Left lobe of liver (tissue), 2 donors: ENCODE measurements around the gene VMAC. TPM values are rescaled to one million over a fixed set of nuclear protein-coding genes. Genes with fewer than 3 reads are reported as not detected.
"Not testable (repeated sequence)": the region's sequence is repeated elsewhere in the genome, so short reads cannot be mapped to it uniquely, and the experiment has no call there.

ENCODE experiments used
- ATAC-seq: fragments of 200-7000 bp; cut with Tn5 transposase; one replicate; pipeline ENCODE4 v1.9.1; 2020; ENCODE audit warnings: mild to moderate bottlenecking, moderate library complexity
- DNase-seq: peaks from one replicate; pipeline ENCODE4 v3.0.0-alpha.2; 2020; ENCODE audit warnings: low spot score
- total RNA-seq: library from RNA; stranded (reverse); gene quantifications from one replicate; pipeline ENCODE4 v1.2.1, GENCODE V29; 2021
- donor health status: DM: no; HTN: no; CAD: no; lungs with moderate emphysema.
- donor health status: DM: no; HTN: yes; CAD: no.

VMAC gene
- total RNA-seq, 1 donor from 2014 or later: 3.9 TPM

DNA sequence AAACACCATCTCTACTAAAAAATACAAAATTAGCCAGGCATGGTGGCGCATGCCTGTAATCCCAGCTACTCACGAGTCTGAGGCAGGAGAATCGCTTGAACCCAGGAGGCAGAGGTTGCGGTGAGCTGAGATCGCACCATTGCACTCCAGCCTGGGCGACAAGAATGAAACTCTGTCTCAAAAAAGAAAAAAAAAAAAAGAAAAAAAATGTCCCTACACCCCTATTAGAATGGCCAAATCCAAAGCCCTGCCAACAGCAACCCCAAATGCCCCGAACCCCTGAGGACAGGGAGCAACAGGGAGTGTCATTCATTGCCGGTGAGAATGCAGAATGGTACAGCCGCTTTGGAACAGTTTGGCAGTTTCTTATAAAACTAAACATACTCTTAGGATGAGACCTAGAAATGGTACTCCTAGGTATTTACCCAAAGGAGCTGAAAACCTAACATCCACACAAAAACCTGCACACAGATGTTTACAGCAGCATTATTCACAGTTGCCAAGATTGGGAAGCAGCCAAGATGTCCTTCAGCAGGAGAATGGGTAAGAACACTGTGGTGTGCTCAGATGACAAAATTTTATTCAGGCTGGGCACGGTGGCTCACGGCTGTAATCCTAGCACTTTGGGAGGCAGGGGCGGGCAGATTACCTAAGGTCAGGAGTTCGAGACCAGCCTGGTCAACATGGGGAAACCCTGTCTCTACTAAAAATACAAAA, 21.4 kb upstream of the VMAC start:
- DNase-seq: not testable (repeated sequence)
- ATAC-seq: peak; percentile 58

DNA sequence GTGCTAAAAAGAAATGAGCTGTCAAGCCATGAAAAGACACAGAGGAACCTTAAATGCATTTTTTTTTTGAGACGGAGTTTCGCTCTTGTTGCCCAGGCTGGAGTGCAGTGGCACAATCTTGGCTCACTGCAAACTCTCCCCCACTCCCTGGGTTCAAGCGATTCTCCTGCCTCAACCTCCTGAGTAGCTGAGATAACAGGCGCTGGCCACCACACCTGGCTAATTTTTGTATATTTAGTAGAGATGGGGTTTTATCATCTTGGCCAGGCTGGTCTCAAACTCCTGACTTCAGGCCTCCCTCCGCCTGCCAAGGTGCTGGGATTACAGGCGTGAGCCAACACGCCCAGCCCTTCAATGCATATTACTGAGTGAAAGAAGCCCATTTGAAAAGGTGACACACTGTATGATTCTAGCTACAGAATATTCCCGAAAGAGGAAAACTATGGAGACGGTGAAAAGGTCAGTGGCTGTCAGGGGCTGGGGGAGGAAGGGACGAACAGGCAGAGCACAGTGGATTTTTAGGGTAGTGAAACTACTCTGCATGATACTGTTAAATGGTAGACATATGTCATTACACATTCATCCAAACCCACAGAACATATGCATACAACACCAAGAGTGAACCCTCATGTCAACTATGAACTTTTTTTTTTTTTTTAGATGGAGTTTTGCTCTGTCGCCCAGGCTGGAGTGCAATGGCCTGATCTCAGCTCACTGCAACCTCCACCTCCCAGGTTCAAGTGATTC, 20.4 kb upstream of the VMAC start:
- not testable (repeated sequence) for ATAC-seq, DNase-seq

DNA sequence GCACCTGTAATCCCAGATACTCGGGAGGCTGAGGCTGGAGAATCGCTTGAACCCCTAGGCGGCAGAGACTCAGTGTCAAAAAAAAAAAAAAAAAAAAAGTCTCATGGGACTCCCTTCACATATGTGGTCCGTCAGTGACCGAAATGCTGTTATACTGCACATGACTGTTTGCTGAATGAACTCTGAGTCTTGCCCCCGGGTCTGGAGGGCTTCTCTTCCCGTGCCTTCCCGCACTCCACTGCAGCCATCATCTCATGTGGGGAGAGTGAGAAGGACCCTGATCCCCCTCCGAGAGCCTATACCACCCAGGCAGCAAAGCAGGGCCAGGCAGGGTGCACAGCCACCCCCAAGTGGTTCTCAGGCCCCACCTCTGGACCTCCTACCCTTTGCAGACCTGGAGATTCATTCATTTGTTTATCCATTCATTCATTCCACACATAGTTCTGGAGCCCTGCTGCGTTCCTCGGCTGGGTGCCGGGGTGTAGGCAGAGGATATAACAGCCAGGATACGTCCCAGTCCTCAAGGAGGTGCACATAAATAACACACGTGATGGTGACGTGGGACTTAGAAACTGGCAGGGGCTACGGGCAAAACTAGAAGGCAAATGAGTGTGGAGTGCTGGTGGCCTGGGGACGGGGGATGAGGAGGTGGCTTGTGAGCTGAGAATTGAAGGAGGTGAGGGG, 15.2 kb upstream of the VMAC start:
- no peak for DNase-seq
- no peak for ATAC-seq

DNA sequence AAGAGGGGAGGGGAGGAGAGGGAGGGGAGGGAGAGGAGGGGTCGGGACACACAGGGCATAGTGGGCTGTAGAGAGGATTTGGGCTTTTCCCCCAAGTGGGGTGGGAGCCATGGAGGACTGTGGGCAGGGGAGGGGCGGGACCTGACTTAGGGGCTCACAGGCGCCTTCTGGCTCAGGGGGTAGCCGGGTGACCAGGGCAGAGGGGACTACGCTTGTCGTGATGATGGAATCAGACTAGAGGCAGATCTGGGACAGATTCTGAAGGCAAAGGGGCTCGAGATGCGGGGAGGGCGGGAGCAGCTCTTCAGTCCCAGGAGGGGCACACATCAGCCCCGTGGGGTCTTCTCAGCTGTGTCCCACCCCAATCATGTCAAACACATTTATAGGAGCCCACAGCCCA, 14.6 kb upstream of the VMAC start:
- ATAC-seq: no peak
- no peak for DNase-seq

DNA sequence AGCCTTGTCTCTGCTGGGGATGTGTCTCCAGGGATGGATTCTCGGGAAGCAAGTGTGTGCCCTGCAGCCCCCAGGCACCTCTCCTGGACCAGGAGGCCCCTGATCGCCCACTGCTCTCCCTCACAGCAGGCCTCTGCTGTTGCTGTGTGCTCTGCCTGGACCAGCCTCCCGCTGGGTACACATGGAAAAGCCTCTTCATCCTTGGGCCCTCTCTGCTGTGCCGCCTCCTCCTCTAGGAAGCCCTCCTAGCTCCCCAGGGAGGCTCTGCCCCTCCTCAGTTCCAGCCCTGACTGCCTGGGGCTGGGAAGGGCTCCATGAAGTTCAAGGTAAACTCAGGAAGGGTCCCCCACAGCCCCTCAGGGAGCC, 13.1 kb upstream of the VMAC start:
- ATAC-seq (no peak), DNase-seq (no peak)

DNA sequence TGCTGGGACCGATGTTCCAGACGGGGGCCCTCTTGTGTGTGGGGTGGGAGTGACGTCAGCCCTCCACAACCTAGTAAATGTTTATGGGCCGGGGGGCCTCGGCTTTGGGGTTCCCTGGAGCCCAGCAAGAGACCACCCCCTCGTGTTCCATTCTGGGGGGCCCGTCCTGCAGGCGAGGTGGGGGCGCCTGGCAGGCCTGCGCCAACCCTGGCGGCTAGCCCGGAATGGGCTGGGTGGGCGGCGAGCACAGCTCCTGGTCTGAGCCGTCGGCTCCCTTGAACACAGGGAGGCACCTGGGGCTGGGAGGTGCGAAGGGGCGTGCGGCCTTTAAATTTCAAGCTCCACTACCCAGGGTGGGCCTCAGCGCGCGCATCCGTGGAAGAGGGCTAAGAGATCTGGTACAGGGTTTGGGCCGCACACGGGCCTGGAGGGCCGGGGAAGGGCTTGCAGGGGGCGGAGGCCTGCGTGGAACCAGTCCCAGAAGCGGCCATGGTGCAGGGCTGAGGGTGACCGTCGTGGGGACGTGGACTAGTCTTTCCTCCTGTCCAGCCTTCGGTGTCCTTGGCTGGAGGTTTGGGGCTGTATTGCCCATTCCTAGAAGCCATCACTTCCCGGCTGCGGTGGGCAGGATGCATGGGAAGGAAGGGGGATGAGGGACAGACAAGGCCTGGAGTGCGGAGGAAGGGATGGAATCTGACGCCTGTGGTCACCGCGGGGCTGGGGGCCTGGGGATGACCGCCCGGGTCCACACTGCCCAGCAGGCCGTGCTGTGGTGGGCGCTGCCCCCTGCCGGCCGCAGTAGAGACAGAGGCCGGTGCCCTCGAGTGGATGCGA, 12.5 kb upstream of the VMAC start:
- DNase-seq: peak; percentile 69
- ATAC-seq: peak; percentile 88

DNA sequence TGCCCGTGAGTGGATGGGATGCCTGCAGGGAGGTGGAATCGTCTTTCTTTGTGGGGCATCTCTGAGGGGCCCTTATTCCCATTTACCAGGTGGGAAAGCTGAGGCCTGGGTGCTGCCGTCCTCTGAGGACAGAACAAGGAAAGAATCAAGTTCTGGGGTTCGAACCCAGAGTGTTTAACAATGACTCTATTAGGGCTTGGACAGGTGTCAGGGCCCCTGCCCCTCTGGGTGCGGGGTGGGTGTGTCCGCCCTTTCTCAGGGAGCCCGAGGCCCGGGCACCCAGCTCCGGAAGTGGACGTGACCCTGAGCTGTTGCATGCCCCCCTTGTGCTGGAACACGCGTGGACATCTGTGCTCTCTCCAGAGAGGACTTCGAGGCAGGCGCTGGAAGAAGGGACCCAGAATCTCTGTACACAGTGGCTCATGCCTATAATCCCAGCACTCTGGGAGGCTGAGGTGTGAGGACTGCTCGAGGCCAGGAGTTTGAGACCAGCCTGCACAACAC, 11.8 kb upstream of the VMAC start:
- ATAC-seq: no peak
- no peak for DNase-seq

DNA sequence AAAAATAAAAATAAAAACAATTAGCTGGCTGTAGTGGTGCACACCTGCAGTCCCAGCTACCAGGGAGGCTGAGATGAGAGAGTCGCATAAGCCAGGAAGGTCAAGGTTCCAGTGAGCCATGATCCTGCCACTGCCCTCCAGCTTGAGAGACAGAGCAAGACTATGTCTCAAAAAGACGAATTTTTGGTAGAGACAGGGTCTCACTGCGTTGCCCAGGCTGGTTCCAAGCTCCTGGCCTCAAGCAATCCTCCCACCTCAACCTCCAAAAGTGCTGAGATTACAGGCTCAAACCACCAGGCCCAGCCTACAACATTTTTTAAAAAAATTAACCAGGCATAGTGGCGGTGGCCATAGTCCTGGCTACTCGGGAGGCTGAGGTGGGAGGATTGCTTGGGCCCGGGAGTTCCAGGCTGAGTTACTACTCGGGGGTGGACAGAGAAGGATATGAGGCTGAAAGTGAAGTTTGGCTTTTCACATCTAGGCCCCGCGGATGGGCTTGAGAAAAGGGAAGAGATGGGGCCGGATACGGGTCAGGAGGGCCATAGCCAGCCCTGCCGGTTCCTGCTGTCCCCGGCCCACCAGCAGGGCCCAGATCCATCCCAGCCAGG, 11.3 kb upstream of the VMAC start:
- ATAC-seq (no peak), DNase-seq (no peak)

DNA sequence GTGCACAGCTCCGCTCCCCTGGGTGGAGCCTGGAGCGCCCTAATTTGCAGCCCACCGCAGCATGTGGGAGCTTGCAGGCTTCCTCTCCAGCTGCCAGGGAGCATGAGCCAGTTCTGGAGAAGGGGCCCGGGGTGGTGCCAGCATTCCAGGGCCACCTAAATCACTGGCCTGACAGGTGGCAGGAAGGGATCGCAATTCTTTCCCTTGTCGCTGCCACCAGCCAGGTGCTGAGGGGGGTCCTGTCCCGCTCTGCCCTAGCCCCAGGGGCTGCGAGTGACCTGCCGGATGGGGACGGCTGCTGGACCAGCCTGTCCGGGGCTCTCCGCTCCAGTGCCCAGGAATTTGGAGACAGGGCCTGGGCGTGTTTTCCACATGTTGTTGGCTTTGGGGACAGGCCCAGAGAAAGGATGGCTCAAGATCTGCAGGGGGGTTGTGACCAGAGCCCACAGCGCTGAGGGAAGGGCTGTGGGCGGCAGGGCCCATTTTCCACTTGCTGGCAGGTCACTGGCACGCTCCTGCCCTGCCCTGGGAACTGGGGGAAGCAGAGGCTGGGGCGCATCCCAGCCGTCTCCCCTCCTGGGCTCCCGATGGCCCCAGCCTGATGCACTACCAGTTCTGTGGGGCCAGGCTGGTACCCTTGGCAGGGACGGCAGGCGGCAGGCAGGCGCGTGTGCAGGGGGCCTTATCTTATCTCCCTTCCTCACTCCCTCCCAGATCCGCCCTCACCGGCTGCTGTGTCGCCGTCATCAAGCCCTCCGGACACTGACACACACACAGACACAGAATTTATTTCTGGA, 10.6 kb upstream of the VMAC start:
- DNase-seq (no peak), ATAC-seq (peak; percentile 7)

DNA sequence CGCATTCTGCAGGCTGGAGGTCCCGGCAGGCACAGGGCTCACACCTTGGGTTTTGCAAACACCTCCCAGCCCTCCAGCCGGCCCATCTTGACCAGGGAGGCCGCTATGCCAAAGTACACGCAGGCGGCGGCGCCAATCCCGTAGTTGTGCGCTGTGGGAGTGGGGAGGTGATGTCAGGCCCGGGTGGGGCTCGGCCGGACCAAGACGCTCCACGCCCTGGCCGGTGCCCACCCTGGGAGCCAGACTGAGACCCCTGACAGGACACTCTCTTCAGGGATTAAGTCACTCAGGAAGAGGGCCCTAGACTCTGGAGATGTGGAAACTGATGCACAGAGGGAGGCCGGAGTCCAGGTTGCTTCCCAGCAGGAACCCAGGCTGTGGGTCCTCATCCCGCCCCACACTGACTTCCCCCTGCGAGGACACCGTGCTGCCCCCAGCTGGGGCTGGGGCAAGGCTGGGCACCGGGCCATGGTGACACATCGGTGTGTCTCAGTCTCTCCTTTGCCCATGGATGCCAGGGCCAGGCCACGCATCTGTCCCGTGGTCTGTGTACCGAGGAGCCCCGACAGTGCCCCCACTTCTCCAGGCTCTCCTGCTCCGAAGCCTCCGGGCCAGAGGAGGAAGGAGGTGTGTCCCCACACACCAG, 9.8 kb upstream of the VMAC start:
- DNase-seq (no peak), ATAC-seq (no peak)

DNA sequence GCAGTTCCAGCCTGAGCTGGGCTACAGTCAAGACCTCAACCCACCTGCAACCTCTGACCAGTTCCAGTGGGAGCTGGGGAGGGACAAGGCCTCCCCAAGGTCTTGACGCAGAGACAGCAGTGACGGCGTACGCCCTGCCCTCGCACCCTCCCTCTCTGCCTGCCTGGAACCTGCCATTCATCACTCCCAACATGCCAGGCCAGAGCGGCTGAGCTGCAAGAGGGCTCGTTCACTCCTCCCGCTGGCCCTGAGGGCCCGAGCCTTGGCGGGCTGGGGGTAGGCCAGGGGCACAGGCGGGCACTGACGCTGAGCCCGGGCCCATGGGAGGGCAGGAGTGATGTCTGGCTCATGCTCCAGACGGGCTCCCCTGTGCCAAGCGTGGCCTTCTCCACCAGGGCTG, 9.3 kb upstream of the VMAC start:
- ATAC-seq: no peak
- DNase-seq: no peak

DNA sequence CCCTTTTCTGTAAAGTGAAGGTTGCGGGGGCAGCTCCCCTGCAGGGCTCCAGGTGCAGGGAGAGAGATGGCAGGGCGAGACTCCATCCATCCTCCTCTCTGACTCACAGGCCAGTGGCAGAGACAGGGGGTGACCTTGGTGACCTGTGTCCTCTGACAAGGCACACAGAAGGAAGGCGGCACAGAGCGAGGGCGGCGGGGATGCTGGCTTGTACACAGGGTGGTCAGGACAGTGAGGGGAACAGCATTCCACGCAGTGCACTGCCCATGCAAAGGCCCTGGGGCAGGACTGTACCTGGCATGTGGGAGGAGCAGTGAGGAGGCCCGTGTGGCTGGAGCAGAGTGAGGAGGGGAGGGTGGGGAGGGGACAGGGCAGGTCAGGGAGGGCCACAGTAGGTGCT, 8.8 kb upstream of the VMAC start:
- DNase-seq (no peak), ATAC-seq (no peak)

DNA sequence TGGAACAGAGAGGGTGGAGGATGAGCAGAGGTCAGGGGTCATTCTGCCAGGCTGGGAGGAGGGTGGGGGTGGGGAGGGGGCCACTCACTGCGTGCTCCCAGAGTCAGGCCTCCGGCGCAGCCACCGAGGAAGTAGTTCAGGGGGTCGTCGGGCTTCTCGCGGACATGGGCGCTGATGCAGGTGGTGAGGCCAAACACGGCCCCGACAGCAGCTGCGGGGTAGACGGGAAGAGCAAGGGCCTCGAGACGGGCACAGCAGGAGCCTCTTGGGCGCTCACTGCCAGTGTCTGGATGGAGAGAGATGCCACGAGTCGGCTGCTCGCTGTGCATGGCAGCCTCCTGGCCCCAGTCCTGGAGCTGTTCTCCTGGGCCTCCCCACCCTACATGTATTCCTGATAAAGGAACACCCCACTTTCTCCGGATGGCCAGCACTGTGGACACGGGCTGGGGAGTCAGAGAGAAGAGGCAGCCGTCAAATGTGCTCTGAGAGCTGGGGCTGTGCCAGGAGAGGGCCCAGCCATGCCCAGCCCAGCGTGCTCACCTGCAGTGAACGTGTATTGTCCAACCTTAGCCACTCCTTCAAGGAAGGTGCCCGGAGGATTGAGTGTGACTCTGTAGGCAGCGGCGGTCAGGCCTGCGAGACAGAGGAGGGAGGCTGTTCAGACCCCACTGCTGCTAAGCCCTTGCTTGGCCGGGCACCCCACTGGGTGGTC, 8.2 kb upstream of the VMAC start:
- ATAC-seq: no peak
- no peak for DNase-seq

DNA sequence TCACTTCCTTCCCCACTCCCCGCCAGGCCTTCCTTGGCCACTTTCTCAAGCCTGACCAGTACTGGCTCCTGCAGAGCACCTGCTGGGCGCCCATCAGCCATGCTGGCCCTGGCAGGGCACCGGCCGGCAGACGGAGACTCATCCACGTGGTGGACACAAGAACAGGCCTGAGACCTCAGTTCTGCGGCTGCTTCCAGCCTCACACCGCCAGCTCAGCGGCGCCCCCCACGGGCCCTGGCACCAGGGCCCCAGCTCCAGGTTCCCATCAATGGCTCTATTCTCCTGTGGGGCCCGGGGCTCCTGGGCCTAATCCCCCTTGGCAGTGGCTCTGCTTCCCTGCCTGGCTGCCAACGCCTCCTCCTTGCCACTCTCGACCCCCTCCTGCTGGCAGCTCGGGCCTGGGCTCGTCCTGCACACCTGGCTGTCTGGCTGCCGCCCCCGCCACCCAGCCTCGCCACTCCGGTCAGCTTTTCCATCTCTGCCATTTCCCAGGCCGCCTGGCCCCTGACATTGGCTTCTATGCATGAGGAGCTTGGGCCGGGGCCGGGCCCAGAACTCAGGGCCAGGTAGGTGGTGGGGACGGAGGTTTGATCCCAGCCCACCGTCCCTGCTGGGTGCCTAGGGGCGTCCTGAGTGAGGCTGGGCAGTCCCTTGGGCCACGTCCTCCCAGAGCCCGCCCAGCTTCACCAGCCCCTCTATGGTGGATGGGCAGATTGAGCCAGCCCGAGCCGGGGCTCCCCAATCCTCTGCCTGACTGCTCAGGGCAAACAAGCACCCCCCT, 7.3 kb upstream of the VMAC start:
- no peak for ATAC-seq
- no peak for DNase-seq

DNA sequence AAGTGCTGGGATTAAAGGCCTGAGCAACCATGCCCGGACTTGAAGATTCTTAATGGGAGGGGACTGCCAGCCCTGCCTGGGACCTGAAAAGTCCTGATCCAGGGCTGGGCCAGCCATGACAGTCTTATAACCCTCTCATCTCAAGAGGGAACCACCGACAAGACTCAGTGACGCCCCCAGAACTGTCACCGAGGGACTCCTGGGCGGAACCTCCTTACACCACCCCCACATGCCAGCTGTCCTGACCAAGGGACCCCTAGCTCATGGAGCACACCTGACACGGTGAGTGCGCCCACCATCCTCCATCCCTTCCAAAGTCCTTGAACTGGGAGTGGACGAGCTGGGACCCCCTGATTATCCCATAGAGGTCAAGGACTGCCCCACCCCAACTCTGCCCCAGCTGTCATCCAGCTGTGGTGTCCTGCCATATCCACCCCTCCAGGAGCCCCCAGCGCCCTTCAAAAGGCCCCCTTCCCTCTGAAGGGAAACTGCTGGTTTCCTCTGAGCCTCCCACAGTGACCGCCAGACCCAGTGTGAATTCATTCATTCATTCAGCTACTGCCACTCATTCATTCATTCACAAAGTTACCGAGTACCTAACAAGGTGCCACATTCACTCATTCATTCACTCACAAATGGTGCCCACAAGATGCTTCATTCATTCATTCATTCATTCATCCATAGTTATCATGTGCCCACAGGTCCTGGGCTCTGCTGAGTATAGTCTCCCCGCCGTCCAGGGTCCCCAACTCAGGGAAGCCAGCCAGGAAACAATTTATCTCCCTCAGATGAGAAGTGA, 4.7 kb upstream of the VMAC start:
- DNase-seq (no peak), ATAC-seq (no peak)

DNA sequence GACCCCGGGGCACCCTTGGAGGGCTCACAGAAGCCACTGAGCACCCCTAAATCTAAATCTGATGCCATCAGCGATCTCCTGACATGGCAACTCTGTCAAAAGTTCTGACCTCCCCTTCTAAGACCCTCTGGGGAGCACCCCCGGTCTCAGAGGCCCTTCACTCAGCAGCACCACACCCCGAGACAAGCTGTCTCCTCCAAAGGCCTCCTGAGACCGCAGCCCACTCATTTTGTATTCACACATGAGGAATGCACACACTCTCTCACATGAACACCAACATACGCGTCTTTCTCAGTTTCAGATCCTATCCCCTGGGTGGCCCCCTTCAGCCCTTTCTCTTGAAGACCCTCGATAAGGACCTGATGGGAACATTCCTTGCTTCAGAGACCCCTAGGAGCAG, 3.7 kb upstream of the VMAC start:
- no peak for DNase-seq

DNA sequence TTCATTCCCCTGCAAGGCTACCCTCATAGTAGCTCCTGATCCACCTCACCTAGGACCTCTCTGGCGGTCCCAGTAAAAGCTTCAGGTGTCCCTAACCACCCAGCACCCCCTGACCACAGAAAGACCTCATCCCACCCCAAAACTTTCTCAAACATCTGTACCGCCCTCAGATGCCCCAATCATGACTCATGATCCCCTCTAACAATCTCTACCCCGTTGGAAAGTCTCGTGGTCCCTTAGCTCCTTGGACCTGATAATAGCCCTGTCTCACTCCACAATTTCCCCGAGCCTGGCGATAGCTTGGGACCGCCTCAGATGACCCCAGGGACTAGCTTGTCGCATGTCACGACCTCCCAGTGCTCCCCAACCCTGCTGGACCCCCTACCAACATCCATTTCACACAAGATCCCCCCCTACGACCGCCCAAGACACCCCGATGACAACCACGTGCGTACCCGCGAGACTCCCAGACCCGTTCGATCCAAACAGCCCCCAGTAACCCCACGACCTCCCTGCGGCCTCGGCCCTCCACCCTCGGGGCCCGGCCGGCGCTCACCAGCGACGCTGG, 1.5 kb upstream of the VMAC start:
- no peak for DNase-seq
- ATAC-seq: no peak

More for the DNA sequence above, 3.7 kb upstream of the VMAC start:
- no peak for ATAC-seq
